Breast epithelium (tissue), 4 donors: ENCODE data around the gene PPP2R5B. TPM values are rescaled to one million over a fixed set of nuclear protein-coding genes. Genes with fewer than 3 reads are reported as not detected.

Source experiments
- DNase-seq, 2 donors: peaks; one replicate each; pipeline ENCODE4 v3.0.0-alpha.2; 2019; ENCODE audit warnings: low spot score in 2 of 2
- H3K27ac ChIP-seq, 2 donors: fragments of 200-600 bp; sonication (generic) in 1 of 2; one replicate each; pipeline ENCODE4 v1.5.1; 2016 to 2019; ENCODE audit warnings: mild to moderate bottlenecking in 1 of 2
- H3K27me3 ChIP-seq, 2 donors: fragments of 200-600 bp; sonication (generic) in 1 of 2; one replicate each; pipeline versions ENCODE4 v1.5.1 to v1.6.0; 2017 to 2019; ENCODE audit warnings: control low read depth in 1 of 2, mild to moderate bottlenecking in 1 of 2
- H3K36me3 ChIP-seq: fragments of 200-600 bp; one replicate; pipeline ENCODE4 v1.5.1; 2019
- H3K4me1 ChIP-seq, 2 donors: fragments of 200-600 bp; sonication (generic); one replicate each; pipeline ENCODE4 v1.5.1; 2016 to 2019; ENCODE audit warnings: control low read depth in 1 of 2
- H3K4me3 ChIP-seq, 3 donors: fragments of 200-600 bp; sonication (generic); 1 replicate in 2 of 3; 2 replicates in 1 of 3; pipeline ENCODE4 v1.5.1; 2016 to 2019; ENCODE audit warnings: mild to moderate bottlenecking in 3 of 3, moderate library complexity in 2 of 3
- H3K9me3 ChIP-seq, 2 donors: fragments of 200-600 bp; sonication (generic) in 1 of 2; one replicate each; pipeline ENCODE4 v1.5.1; 2016 to 2019; ENCODE audit warnings: control low read depth in 1 of 2
- POLR2A ChIP-seq: fragments of 450-650 bp; IDR thresholded peaks from one replicate; pipeline ENCODE4 v1.6.1; 2016; ENCODE audit warnings: antibody characterized with exemption, mild to moderate bottlenecking, moderate library complexity
- POLR2AphosphoS5 ChIP-seq, 3 donors: sonication (generic); formaldehyde crosslinking; IDR thresholded peaks; one replicate each; pipeline ENCODE4 v1.6.1; 2017; ENCODE audit warnings: antibody characterized with exemption in 3 of 3
- intact Hi-C: fragments of 100-400 bp; cut with DNase I; formaldehyde crosslinking; loops from one replicate; pipeline ENCODE4 v1.15.1; 2023; ENCODE audit warnings: low total_unique reads
- total RNA-seq, 3 donors: library from RNA; depleted of rRNA; stranded (reverse); fragments of >200 nt; gene quantifications; one replicate each; pipeline ENCODE4 v1.1.0, GENCODE V29; 2016
- TF ChIP-seq, protein P1 (sequence below), 3 donors: fragments of 450-650 bp; IDR thresholded peaks; one replicate each; pipeline ENCODE4 v1.5.1; 2016 to 2017; ENCODE audit warnings: antibody characterized with exemption in 3 of 3, mild to moderate bottlenecking in 3 of 3, moderate library complexity in 3 of 3

PPP2R5B gene
- total RNA-seq, 3 donors from 2014 or later, result 12.8 to 14.0 (median 13.8) TPM

DNA sequence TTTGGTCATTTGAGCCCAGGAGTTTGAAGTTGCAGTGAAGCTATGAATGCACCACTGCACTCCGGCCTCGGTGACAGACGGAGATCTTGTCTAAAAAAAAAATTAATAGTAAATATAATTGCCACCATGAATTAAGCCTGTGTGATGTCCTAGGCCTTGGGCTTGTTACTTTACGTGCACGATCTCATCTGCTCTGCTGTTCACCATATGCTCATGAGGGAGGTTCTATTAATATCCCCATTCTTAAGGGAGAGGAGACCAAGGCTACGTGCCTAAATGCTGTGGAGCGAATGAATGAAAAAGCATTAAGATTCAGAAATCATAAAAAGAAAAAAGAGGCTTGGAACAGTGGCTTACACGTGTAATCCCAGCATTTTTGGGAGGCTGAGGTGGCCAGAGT is 4.9 kb upstream of the PPP2R5B start:
- Histone ChIP-seq H3K27me3 (no peaks in the 10 kb centered on the region), H3K4me1 (peaks cover 0 to 9% of the 10 kb centered on the region in 2 donors), H3K36me3 (no peaks in the 10 kb centered on the region), H3K4me3 (no peak overlapping the region), H3K27ac (no peak overlapping the region), H3K9me3 (no peaks in the 10 kb centered on the region)
- DNase-seq, result no peak
- intact Hi-C loops, result no loop called here
- no peak for TF ChIP-seq POLR2A
- TF ChIP-seq, protein P1, sequence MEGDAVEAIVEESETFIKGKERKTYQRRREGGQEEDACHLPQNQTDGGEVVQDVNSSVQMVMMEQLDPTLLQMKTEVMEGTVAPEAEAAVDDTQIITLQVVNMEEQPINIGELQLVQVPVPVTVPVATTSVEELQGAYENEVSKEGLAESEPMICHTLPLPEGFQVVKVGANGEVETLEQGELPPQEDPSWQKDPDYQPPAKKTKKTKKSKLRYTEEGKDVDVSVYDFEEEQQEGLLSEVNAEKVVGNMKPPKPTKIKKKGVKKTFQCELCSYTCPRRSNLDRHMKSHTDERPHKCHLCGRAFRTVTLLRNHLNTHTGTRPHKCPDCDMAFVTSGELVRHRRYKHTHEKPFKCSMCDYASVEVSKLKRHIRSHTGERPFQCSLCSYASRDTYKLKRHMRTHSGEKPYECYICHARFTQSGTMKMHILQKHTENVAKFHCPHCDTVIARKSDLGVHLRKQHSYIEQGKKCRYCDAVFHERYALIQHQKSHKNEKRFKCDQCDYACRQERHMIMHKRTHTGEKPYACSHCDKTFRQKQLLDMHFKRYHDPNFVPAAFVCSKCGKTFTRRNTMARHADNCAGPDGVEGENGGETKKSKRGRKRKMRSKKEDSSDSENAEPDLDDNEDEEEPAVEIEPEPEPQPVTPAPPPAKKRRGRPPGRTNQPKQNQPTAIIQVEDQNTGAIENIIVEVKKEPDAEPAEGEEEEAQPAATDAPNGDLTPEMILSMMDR (IDR thresholded peaks at IDR 0.05), result no peak
- no peak for TF ChIP-seq POLR2AphosphoS5 (IDR thresholded peaks at IDR 0.05)

DNA sequence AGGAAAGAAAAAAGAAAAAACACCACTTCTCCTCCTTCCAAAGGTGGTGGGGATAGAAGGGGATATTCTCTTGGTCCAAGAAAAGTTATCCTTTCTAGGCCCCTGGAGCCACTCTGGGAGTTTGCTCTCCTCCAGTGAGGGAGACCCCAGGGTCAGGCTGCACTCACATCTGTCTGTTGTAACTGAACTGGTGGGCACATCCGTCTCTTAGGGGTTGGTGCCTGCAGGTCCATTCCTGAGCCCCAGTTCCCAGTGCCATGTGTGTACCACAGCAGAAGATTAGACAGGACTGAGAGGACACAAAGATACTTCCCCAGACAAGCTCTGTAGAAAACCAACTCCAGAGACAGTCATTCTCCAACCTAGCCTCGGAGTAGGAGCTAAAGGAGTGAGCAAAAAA is 4.4 kb upstream of the PPP2R5B start:
- no peak overlapping the region for H3K4me3 ChIP-seq
- TF ChIP-seq, protein P1 (IDR thresholded peaks at IDR 0.05), result no peak
- TF ChIP-seq POLR2A (no peak), POLR2AphosphoS5 (IDR thresholded peaks at IDR 0.05) (no peak)
- no peaks in the 10 kb centered on the region for H3K36me3 ChIP-seq
- no peaks in the 10 kb centered on the region for H3K9me3 ChIP-seq
- H3K27me3 ChIP-seq, result no peaks in the 10 kb centered on the region
- H3K4me1 ChIP-seq, result peaks cover 2 to 9% of the 10 kb centered on the region in 2 donors
- no peak overlapping the region for H3K27ac ChIP-seq
- DNase-seq, result no peak
- intact Hi-C loops, result no loop called here

DNA sequence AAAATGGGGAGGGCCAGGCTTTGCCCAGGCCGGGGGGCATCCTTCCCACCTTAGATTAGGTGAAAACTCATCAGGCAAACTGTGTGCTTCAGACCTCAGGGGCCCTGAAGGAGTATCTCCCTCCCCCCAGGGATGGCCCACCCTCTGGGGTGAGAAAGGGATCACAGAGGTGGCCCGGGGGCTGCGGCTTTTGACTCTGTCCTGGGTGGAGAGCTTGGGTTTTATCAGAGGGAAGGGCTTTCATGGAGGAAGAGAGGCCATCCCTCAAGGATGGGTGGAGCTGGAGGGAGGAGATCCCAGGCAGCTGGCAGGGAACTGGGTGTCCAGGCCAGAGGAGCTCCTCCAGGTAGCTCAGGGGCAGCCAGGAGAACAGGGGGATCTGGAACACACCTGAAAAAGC is 3.1 kb upstream of the PPP2R5B start:
- TF ChIP-seq, protein P1 (IDR thresholded peaks at IDR 0.05), result no peak
- TF ChIP-seq POLR2AphosphoS5 (IDR thresholded peaks at IDR 0.05) (no peak), POLR2A (no peak)
- H3K27ac ChIP-seq, result no peak overlapping the region
- intact Hi-C loops, result no loop called here
- no peaks in the 10 kb centered on the region for H3K27me3 ChIP-seq
- no peak for DNase-seq
- no peaks in the 10 kb centered on the region for H3K9me3 ChIP-seq
- H3K4me1 ChIP-seq, result peaks cover 5 to 7% of the 10 kb centered on the region in 2 donors
- no peak overlapping the region for H3K4me3 ChIP-seq
- no peaks in the 10 kb centered on the region for H3K36me3 ChIP-seq

DNA sequence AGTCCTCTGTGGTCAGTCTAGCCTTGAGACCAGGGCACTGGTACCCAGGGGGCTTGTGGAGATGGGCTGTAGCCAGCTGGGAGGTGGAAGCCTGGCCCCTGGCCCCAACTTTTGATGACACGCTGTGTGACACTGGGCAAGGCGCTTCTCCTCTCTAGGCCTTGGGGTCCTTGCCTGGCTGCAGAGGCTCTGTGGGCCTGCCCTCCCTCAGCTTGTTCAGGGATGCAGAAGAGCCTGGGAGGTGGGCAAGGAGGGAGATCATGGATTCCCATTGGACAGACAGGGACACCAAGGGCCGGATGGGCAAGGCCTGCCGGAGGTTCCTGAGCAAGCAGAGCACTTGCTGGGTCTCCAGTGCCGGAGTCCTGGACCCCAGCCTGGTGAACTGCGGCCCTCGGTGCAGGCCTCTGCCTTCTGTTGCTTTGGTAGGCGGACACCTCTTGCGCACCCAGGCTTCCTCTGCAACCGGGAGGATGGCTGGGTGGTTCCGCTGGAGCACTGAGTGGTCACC is 1.3 kb upstream of the PPP2R5B start:
- TF ChIP-seq, protein P1 (IDR thresholded peaks at IDR 0.05), result no peak
- TF ChIP-seq POLR2A (no peak), POLR2AphosphoS5 (IDR thresholded peaks at IDR 0.05) (no peak)
- no peaks in the 10 kb centered on the region for H3K36me3 ChIP-seq
- intact Hi-C loops, result no loop called here
- peaks cover 3 to 7% of the 10 kb centered on the region in 2 donors for H3K4me1 ChIP-seq
- H3K9me3 ChIP-seq, result no peaks in the 10 kb centered on the region
- H3K4me3 ChIP-seq, result peak overlapping the region in 1 of 3 donors; percentile 88
- H3K27me3 ChIP-seq, result no peaks in the 10 kb centered on the region
- H3K27ac ChIP-seq, result peak overlapping the region; percentile 93 to 96
- no peak for DNase-seq

DNA sequence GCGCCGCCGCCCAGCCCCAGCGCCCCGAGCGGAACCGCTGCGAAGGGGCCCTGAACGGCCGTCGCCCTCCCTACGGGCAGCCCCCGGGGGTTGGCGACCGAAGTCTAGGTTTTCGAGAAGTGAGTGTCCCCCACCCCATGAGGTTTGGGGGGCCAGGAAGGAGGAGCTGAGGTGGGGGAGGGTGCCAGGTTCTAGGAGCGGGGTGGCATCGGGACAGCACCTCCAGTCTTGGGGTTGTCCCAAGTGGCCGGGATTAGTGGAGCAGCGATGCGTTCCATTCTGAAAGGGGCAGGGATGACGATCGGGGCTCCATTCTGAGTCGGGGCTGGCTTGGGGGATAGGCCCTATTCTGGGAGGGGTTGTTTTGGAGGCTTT is 408 bp downstream of the PPP2R5B start:
- no peaks in the 10 kb centered on the region for H3K27me3 ChIP-seq
- intact Hi-C loops, result no loop called here
- DNase-seq, result no peak
- H3K9me3 ChIP-seq, result no peaks in the 10 kb centered on the region
- no peaks in the 10 kb centered on the region for H3K36me3 ChIP-seq
- H3K4me3 ChIP-seq, result peak overlapping the region; percentile 88 to 99 (median 95)
- H3K4me1 ChIP-seq, result peaks cover 0 to 7% of the 10 kb centered on the region in 2 donors
- H3K27ac ChIP-seq, result peak overlapping the region; percentile 93 to 96
- TF ChIP-seq, protein P1 (IDR thresholded peaks at IDR 0.05), result peak in 1 of 3 donors; percentile 21
- TF ChIP-seq POLR2A (no peak), POLR2AphosphoS5 (IDR thresholded peaks at IDR 0.05) (no peak)
